Myocyte (in vitro differentiated cells): ENCODE results near the gene CLDN2. TPM values are rescaled to one million over a fixed set of nuclear protein-coding genes. Genes with fewer than 3 reads are reported as not detected.
A peak's percentile ranks its signal among the peaks of the same experiment; 100 is the strongest.
"Not testable (repeated sequence)": the region's sequence is repeated elsewhere in the genome, so short reads cannot be mapped to it uniquely, and the experiment has no call there.

ENCODE experiments used
- DNase-seq: peaks from one replicate; pipeline ENCODE4 v3.0.0-alpha.2; 2012; ENCODE audit warnings: low read depth
- polyA plus RNA-seq: library from polyadenylated mRNA; unstranded; fragments of >200 nt; gene quantifications from one replicate; pipeline ENCODE4 v1.2.1, GENCODE V29; 2012; ENCODE audit warnings: missing spikeins
- total RNA-seq: library from RNA; depleted of rRNA; stranded (reverse); fragments of >200 nt; gene quantifications from 2 replicates; pipeline ENCODE4 v1.2.3, GENCODE V29; 2014

The CLDN2 gene
- not detected in 2 replicates for total RNA-seq
- polyA plus RNA-seq, result 0.19 TPM

GRCh38 chrX:106919932-106920452, at the start of gene CLDN2:
TSS of gene CLDN2 (plus strand) at chrX:106920402. CDS start at chrX:106928229, 7,827 bp downstream.
- no peak for DNase-seq

GRCh38 chrX:106872796-106873195, 47.4 kb upstream of the CLDN2 start:
- not testable (repeated sequence) for DNase-seq

- DNase-seq, result no peak
Measured at GRCh38 chrX:106874075-106874474, 46.1 kb upstream of the CLDN2 start.

GRCh38 chrX:106875151-106875550, 45.1 kb upstream of the CLDN2 start:
- no peak for DNase-seq

GRCh38 chrX:106889468-106889867, 30.7 kb upstream of the CLDN2 start:
- DNase-seq, result no peak

GRCh38 chrX:106891762-106892460, 28.3 kb upstream of the CLDN2 start:
- no peak for DNase-seq

GRCh38 chrX:106894392-106894909, 25.8 kb upstream of the CLDN2 start:
- peak; percentile 67 for DNase-seq

GRCh38 chrX:106894978-106895452, 25.2 kb upstream of the CLDN2 start:
- peak; percentile 49 for DNase-seq

GRCh38 chrX:106897259-106897658, 22.9 kb upstream of the CLDN2 start:
- DNase-seq, result no peak

GRCh38 chrX:106898462-106898861, 21.7 kb upstream of the CLDN2 start:
- peak; percentile 66 for DNase-seq

- DNase-seq, result peak; percentile 63
Measured at GRCh38 chrX:106899276-106899675, 20.9 kb upstream of the CLDN2 start.

GRCh38 chrX:106899841-106900240, 20.4 kb upstream of the CLDN2 start:
- DNase-seq, result no peak

- DNase-seq, result no peak
Measured at GRCh38 chrX:106901341-106901740, 18.9 kb upstream of the CLDN2 start.

GRCh38 chrX:106901781-106902219, 18.4 kb upstream of the CLDN2 start:
- no peak for DNase-seq

GRCh38 chrX:106902684-106903083, 17.5 kb upstream of the CLDN2 start:
- no peak for DNase-seq

- peak; percentile 63 for DNase-seq
Measured at GRCh38 chrX:106903291-106903824, 16.8 kb upstream of the CLDN2 start, which contains the start of gene RIPPLY1. TSS of gene RIPPLY1 (minus strand) at chrX:106903341. CDS start at chrX:106903287, 54 bp downstream.

GRCh38 chrX:106903856-106904528, 16.2 kb upstream of the CLDN2 start:
- peak; percentile 90 for DNase-seq

GRCh38 chrX:106905064-106905708, 15.0 kb upstream of the CLDN2 start:
- DNase-seq, result peak; percentile 57

- DNase-seq, result no peak
Measured at GRCh38 chrX:106906361-106906760, 13.8 kb upstream of the CLDN2 start.

- no peak for DNase-seq
Measured at GRCh38 chrX:106912864-106913263, 7.3 kb upstream of the CLDN2 start.
